ENCODE data around the gene TMEM134. TPM values are rescaled to one million over a fixed set of nuclear protein-coding genes. Genes with fewer than 3 reads are reported as not detected.
A peak's percentile ranks its signal among the peaks of the same experiment; 100 is the strongest.

The TMEM134 gene
- total and polyA plus RNA-seq, 9 of the 15 experiments (the other 6 are each of a cell fraction or from before 2014, with no cell fraction given) = 0.63 to 48.4 (median 10.7) TPM

- TF ChIP-seq, protein P1, sequence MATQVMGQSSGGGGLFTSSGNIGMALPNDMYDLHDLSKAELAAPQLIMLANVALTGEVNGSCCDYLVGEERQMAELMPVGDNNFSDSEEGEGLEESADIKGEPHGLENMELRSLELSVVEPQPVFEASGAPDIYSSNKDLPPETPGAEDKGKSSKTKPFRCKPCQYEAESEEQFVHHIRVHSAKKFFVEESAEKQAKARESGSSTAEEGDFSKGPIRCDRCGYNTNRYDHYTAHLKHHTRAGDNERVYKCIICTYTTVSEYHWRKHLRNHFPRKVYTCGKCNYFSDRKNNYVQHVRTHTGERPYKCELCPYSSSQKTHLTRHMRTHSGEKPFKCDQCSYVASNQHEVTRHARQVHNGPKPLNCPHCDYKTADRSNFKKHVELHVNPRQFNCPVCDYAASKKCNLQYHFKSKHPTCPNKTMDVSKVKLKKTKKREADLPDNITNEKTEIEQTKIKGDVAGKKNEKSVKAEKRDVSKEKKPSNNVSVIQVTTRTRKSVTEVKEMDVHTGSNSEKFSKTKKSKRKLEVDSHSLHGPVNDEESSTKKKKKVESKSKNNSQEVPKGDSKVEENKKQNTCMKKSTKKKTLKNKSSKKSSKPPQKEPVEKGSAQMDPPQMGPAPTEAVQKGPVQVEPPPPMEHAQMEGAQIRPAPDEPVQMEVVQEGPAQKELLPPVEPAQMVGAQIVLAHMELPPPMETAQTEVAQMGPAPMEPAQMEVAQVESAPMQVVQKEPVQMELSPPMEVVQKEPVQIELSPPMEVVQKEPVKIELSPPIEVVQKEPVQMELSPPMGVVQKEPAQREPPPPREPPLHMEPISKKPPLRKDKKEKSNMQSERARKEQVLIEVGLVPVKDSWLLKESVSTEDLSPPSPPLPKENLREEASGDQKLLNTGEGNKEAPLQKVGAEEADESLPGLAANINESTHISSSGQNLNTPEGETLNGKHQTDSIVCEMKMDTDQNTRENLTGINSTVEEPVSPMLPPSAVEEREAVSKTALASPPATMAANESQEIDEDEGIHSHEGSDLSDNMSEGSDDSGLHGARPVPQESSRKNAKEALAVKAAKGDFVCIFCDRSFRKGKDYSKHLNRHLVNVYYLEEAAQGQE (IDR thresholded peaks at IDR 0.05; ENCODE audit: borderline replicate concordance) = no peak
- TF ChIP-seq, protein P1 (CRISPR knock-in tag; IDR thresholded peaks at IDR 0.05; ENCODE audit: low read depth) = no peak
- TF ChIP-seq MCM7 (IDR thresholded peaks at IDR 0.05) (no peak), HDGF (IDR thresholded peaks at IDR 0.05) (no peak), KDM2B (CRISPR knock-in tag; IDR thresholded peaks at IDR 0.05) (peak; percentile 78; the same call in 1 of the 2 replicates), ZNF175 (CRISPR knock-in tag; IDR thresholded peaks at IDR 0.05; ENCODE audit: low read depth) (no peak), SMAD4 (CRISPR knock-in tag; conservative IDR thresholded peaks at IDR 0.05) (peak; percentile 79), XRCC4 (IDR thresholded peaks at IDR 0.05; ENCODE audit: extremely low read depth, insufficient read depth, insufficient read length) (no peak), PTBP1 (IDR thresholded peaks at IDR 0.05; ENCODE audit: low read depth, low read length) (no peak), ARNT (IDR thresholded peaks at IDR 0.05) (no peak), ZNF253 (CRISPR knock-in tag; conservative IDR thresholded peaks at IDR 0.05) (no peak), KAT8 (IDR thresholded peaks at IDR 0.05; ENCODE audit: low read depth) (no peak), MED1 (CRISPR knock-in tag; IDR thresholded peaks at IDR 0.05; ENCODE audit: borderline replicate concordance) (no peak), CBX2 (IDR thresholded peaks at IDR 0.05; ENCODE audit: insufficient read depth, low read length, poor library complexity, severe bottlenecking) (no peak), RBM34 (IDR thresholded peaks at IDR 0.05; ENCODE audit: borderline replicate concordance, insufficient read depth, low read length) (no peak), RBM39 (optimal IDR thresholded peaks at IDR 0.05; ENCODE audit: low read depth, low read length) (no peak), HDAC1 (IDR thresholded peaks at IDR 0.05) (peak in 1 of 2 experiments; percentile 82; a peak in 2 of 4 replicates)
- TF ChIP-seq, protein P2, sequence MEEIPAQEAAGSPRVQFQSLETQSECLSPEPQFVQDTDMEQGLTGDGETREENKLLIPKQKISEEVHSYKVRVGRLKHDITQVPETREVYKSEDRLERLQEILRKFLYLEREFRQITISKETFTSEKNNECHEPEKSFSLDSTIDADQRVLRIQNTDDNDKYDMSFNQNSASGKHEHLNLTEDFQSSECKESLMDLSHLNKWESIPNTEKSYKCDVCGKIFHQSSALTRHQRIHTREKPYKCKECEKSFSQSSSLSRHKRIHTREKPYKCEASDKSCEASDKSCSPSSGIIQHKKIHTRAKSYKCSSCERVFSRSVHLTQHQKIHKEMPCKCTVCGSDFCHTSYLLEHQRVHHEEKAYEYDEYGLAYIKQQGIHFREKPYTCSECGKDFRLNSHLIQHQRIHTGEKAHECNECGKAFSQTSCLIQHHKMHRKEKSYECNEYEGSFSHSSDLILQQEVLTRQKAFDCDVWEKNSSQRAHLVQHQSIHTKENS (CRISPR knock-in tag; IDR thresholded peaks at IDR 0.05) = no peak
- TF ChIP-seq, protein P3, sequence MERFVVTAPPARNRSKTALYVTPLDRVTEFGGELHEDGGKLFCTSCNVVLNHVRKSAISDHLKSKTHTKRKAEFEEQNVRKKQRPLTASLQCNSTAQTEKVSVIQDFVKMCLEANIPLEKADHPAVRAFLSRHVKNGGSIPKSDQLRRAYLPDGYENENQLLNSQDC (CRISPR knock-in tag; IDR thresholded peaks at IDR 0.05) = no peak
Measured at GRCh38 chr11:67428052-67429001, 40.7 kb downstream of the TMEM134 start, which contains the start of gene RPS6KB2 (continued).

Data from K562 (cell line).